Esophagus muscularis mucosa (tissue), 4 donors: ENCODE results near the gene PRDM16. TPM values are rescaled to one million over a fixed set of nuclear protein-coding genes. Genes with fewer than 3 reads are reported as not detected.

Experiments
- DNase-seq: peaks from one replicate; pipeline ENCODE4 v3.0.0-alpha.2; 2017; ENCODE audit errors: extremely low spot score
- H3K27ac ChIP-seq, 4 donors: fragments of 200-600 bp; sonication (generic); replicated peaks in 1 of 4; 1 replicate in 3 of 4; 2 replicates in 1 of 4; pipeline ENCODE4 v1.5.1; 2016 to 2019; ENCODE audit warnings: mild to moderate bottlenecking in 1 of 4
- H3K27me3 ChIP-seq, 4 donors: fragments of 200-600 bp; sonication (generic); one replicate each; pipeline versions ENCODE4 v1.5.1 to v1.6.0; 2016 to 2019
- H3K36me3 ChIP-seq, 4 donors: fragments of 200-600 bp; sonication (generic); one replicate each; pipeline ENCODE4 v1.5.1; 2016 to 2019
- H3K4me1 ChIP-seq, 4 donors: fragments of 200-600 bp; sonication (generic); one replicate each; pipeline ENCODE4 v1.5.1; 2016 to 2019
- H3K4me3 ChIP-seq, 4 donors: fragments of 200-600 bp; sonication (generic); 1 replicate in 2 of 4; 2 replicates in 2 of 4; pipeline ENCODE4 v1.5.1; 2016 to 2019; ENCODE audit warnings: mild to moderate bottlenecking in 4 of 4, moderate library complexity in 1 of 4
- H3K9me3 ChIP-seq, 4 donors: fragments of 200-600 bp; sonication (generic); 1 replicate in 3 of 4; 2 replicates in 1 of 4; pipeline ENCODE4 v1.5.1; 2016 to 2019
- EP300 ChIP-seq: sonication (generic); formaldehyde crosslinking; IDR thresholded peaks from one replicate; pipeline ENCODE4 v1.6.1; 2017; ENCODE audit warnings: antibody characterized with exemption
- POLR2A ChIP-seq: fragments of 450-650 bp; IDR thresholded peaks from one replicate; pipeline ENCODE4 v1.6.1; 2017; ENCODE audit warnings: antibody characterized with exemption, moderate library complexity, mild to moderate bottlenecking, low read depth
- POLR2AphosphoS5 ChIP-seq, 2 donors: sonication (generic); formaldehyde crosslinking; IDR thresholded peaks; one replicate each; pipeline ENCODE4 v1.6.1; 2017; ENCODE audit warnings: antibody characterized with exemption in 2 of 2
- WGBS: methylation state at CpG from one replicate; pipeline ENCODE4 v1.1.5; 2018; 5-methylcytosine and 5-hydroxymethylcytosine counted together
- intact Hi-C: fragments of 100-400 bp; cut with DNase I; formaldehyde crosslinking; loops from one replicate; pipeline ENCODE4 v1.15.1; 2023
- total RNA-seq, 4 donors: library from RNA; depleted of rRNA; stranded (reverse); fragments of >200 nt; gene quantifications; one replicate each; pipeline versions ENCODE4 v1.1.0 to v1.2.1, GENCODE V29; 2016
- TF ChIP-seq, protein P1 (sequence below), 3 experiments: fragments of 200-600 bp in 2 of 3; fragments of 450-650 bp in 1 of 3; sonication (generic) in 2 of 3; IDR thresholded peaks; one replicate each; pipeline ENCODE4 v1.5.1; 2017 to 2019; ENCODE audit warnings: antibody characterized with exemption in 3 of 3, mild to moderate bottlenecking in 2 of 3, moderate library complexity in 1 of 3

Gene PRDM16
- total RNA-seq, 4 donors from 2014 or later = 1.2 to 4.4 (median 2.2) TPM

GRCh38 chr1:3198371-3199271 is 129.6 kb downstream of the PRDM16 start:
- Histone ChIP-seq H3K36me3 (no peaks in the 10 kb centered on the region), H3K27ac (no peak overlapping the region), H3K4me3 (no peak overlapping the region), H3K27me3 (no peaks in the 10 kb centered on the region), H3K4me1 (peaks cover 0 to 18% (median 3%) of the 10 kb centered on the region in 4 donors), H3K9me3 (no peaks in the 10 kb centered on the region)
- TF ChIP-seq POLR2AphosphoS5 (IDR thresholded peaks at IDR 0.05) (no peak), POLR2A (no peak), EP300 (no peak)
- TF ChIP-seq, protein P1, sequence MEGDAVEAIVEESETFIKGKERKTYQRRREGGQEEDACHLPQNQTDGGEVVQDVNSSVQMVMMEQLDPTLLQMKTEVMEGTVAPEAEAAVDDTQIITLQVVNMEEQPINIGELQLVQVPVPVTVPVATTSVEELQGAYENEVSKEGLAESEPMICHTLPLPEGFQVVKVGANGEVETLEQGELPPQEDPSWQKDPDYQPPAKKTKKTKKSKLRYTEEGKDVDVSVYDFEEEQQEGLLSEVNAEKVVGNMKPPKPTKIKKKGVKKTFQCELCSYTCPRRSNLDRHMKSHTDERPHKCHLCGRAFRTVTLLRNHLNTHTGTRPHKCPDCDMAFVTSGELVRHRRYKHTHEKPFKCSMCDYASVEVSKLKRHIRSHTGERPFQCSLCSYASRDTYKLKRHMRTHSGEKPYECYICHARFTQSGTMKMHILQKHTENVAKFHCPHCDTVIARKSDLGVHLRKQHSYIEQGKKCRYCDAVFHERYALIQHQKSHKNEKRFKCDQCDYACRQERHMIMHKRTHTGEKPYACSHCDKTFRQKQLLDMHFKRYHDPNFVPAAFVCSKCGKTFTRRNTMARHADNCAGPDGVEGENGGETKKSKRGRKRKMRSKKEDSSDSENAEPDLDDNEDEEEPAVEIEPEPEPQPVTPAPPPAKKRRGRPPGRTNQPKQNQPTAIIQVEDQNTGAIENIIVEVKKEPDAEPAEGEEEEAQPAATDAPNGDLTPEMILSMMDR (IDR thresholded peaks at IDR 0.05) = no peak
- intact Hi-C loops = no loop called here
- 80% methylated on average over 31 of the region's 40 CpGs for WGBS
- no peak for DNase-seq

GRCh38 chr1:3204725-3205124 is 135.7 kb downstream of the PRDM16 start:
- intact Hi-C loops = no loop called here
- H3K4me1 ChIP-seq = no peaks in the 10 kb centered on the region
- no peak overlapping the region for H3K4me3 ChIP-seq
- H3K27ac ChIP-seq = peak overlapping the region in 1 of 4 donors; percentile 10
- H3K9me3 ChIP-seq = no peaks in the 10 kb centered on the region
- 50% methylated on average over 18 of the region's 20 CpGs for WGBS
- no peak for DNase-seq
- H3K27me3 ChIP-seq = peaks cover 0 to 14% (median 0%) of the 10 kb centered on the region in 4 donors
- TF ChIP-seq EP300 (no peak), POLR2A (no peak)
- H3K36me3 ChIP-seq = no peaks in the 10 kb centered on the region

DNA sequence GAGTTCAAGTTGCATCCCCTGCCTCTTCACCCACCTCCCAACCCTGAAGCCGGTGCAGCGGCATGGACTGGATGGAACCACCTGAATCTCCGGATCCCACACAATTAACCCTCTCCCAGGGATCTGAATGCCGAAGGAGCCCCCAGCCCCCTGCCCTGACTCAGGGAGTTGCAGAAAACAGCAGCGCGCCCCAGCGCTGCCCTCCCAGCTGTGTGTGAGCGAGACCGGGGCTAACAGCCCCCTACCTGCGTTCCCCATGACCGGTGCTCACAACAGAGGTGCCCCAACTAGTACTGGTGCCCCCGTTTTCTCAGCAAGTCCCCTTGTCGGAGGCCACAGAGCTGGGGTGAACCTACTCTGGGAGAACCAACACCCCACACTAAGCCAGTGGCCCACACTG is 136.8 kb downstream of the PRDM16 start:
- H3K27ac ChIP-seq = no peak overlapping the region
- 83% methylated on average over 12 of the region's 13 CpGs for WGBS

GRCh38 chr1:3206696-3207095 is 137.7 kb downstream of the PRDM16 start:
- intact Hi-C loops = no loop called here
- peaks cover 0 to 14% (median 0%) of the 10 kb centered on the region in 4 donors for H3K27me3 ChIP-seq
- no peak overlapping the region for H3K4me3 ChIP-seq
- H3K27ac ChIP-seq = no peak overlapping the region
- H3K4me1 ChIP-seq = no peaks in the 10 kb centered on the region
- no peaks in the 10 kb centered on the region for H3K36me3 ChIP-seq
- 89% methylated on average over 13 of the region's 13 CpGs for WGBS
- TF ChIP-seq, protein P1 (IDR thresholded peaks at IDR 0.05) = no peak
- no peak for TF ChIP-seq POLR2AphosphoS5 (IDR thresholded peaks at IDR 0.05)
- TF ChIP-seq EP300 = no peak
- no peak for TF ChIP-seq POLR2A
- DNase-seq = no peak
- no peaks in the 10 kb centered on the region for H3K9me3 ChIP-seq

More for the DNA sequence above, 136.8 kb downstream of the PRDM16 start:
- H3K27me3 ChIP-seq = peaks cover 0 to 14% (median 0%) of the 10 kb centered on the region in 4 donors
- H3K4me3 ChIP-seq = no peak overlapping the region
- intact Hi-C loops = no loop called here
- no peaks in the 10 kb centered on the region for H3K4me1 ChIP-seq
- TF ChIP-seq POLR2AphosphoS5 (IDR thresholded peaks at IDR 0.05) (no peak), EP300 (no peak), POLR2A (no peak)
- TF ChIP-seq, protein P1 (IDR thresholded peaks at IDR 0.05) = no peak
- no peaks in the 10 kb centered on the region for H3K9me3 ChIP-seq
- no peak for DNase-seq
- no peaks in the 10 kb centered on the region for H3K36me3 ChIP-seq

DNA sequence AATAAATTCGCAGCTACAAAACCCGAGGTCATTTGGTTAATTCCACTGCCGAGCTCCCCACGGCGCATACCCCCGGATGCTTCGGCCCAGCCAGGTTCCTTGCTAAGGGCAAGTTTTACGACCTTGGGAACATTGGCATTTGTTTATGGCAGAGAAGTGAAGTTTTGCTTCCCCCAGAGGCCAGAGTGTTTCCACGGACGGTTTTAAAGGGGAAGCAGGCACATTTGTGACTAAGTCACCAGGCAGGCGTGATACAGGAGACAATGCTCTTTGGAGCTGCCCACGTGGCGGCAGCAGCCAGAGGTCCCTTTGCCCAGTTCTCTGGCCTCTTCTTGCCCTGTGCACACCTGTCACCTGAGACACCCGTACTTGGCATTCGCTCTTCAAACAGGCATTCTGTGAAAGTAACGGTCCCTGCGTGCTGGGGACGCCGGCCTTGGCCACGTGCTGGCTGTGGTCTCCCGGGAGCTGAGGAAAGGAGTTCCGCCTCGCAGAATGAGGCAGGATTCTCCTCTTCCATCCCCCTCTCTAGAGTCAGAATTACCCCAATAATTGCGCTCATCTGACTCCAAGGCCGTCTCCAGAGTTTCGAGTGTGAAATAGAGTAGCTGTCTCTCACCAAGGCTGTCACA is 138.3 kb downstream of the PRDM16 start:
- 77% methylated on average over 16 of the region's 26 CpGs for WGBS
- Histone ChIP-seq H3K4me3 (no peak overlapping the region), H3K4me1 (no peaks in the 10 kb centered on the region), H3K27ac (no peak overlapping the region), H3K27me3 (peaks cover 0 to 18% (median 0%) of the 10 kb centered on the region in 4 donors), H3K36me3 (no peaks in the 10 kb centered on the region), H3K9me3 (no peaks in the 10 kb centered on the region)
- DNase-seq = no peak
- TF ChIP-seq EP300 (no peak), POLR2AphosphoS5 (IDR thresholded peaks at IDR 0.05) (no peak), POLR2A (no peak)
- TF ChIP-seq, protein P1 (IDR thresholded peaks at IDR 0.05) = no peak
- intact Hi-C loops = no loop called here
